22Rv1 (cell line): ENCODE measurements around the gene CRIP2.

ENCODE experiments used
- H3K27ac ChIP-seq: fragments of 450-650 bp; 2 replicates; pipeline ENCODE4 v1.5.1; 2017
- ZFX ChIP-seq: fragments of 450-650 bp; IDR thresholded peaks from 2 replicates; pipeline ENCODE4 v1.6.1; 2017; ENCODE audit warnings: antibody characterized with exemption, borderline replicate concordance
- TF ChIP-seq, protein P1 (sequence below): fragments of 450-650 bp; IDR thresholded peaks from 2 replicates; pipeline ENCODE4 v1.5.1; 2017; ENCODE audit warnings: mild to moderate bottlenecking

Gene CRIP2

DNA sequence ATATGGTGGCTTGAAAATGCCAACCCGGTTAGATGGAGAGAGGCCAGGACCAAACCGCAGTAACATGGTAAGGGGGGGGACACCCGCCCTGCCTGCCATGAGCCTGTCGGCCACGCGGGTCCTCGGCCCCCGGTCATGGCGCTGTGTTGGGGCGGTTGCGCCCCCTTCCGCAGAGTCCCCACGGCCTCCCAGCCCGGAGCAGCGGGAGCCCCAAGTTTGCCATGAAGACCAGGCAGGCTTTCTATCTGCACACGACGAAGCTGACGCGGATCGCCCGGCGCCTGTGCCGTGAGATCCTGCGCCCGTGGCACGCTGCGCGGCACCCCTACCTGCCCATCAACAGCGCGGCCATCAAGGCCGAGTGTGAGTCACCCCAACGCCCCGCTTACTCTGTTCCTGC lies 10.1 kb upstream of the CRIP2 start:
- TF ChIP-seq, protein P1, sequence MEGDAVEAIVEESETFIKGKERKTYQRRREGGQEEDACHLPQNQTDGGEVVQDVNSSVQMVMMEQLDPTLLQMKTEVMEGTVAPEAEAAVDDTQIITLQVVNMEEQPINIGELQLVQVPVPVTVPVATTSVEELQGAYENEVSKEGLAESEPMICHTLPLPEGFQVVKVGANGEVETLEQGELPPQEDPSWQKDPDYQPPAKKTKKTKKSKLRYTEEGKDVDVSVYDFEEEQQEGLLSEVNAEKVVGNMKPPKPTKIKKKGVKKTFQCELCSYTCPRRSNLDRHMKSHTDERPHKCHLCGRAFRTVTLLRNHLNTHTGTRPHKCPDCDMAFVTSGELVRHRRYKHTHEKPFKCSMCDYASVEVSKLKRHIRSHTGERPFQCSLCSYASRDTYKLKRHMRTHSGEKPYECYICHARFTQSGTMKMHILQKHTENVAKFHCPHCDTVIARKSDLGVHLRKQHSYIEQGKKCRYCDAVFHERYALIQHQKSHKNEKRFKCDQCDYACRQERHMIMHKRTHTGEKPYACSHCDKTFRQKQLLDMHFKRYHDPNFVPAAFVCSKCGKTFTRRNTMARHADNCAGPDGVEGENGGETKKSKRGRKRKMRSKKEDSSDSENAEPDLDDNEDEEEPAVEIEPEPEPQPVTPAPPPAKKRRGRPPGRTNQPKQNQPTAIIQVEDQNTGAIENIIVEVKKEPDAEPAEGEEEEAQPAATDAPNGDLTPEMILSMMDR: no peak
- no peak for TF ChIP-seq ZFX
- no peak overlapping the region for H3K27ac ChIP-seq

GRCh38 chr14:105465209-105466031 lies 9.2 kb upstream of the CRIP2 start:
- H3K27ac ChIP-seq: no peak overlapping the region
- no peak for TF ChIP-seq ZFX

- TF ChIP-seq, protein P1: no peak
- no peak for TF ChIP-seq ZFX
- peak overlapping the region; percentile 52 for H3K27ac ChIP-seq
Measured at GRCh38 chr14:105466531-105467248, 7.9 kb upstream of the CRIP2 start.

DNA sequence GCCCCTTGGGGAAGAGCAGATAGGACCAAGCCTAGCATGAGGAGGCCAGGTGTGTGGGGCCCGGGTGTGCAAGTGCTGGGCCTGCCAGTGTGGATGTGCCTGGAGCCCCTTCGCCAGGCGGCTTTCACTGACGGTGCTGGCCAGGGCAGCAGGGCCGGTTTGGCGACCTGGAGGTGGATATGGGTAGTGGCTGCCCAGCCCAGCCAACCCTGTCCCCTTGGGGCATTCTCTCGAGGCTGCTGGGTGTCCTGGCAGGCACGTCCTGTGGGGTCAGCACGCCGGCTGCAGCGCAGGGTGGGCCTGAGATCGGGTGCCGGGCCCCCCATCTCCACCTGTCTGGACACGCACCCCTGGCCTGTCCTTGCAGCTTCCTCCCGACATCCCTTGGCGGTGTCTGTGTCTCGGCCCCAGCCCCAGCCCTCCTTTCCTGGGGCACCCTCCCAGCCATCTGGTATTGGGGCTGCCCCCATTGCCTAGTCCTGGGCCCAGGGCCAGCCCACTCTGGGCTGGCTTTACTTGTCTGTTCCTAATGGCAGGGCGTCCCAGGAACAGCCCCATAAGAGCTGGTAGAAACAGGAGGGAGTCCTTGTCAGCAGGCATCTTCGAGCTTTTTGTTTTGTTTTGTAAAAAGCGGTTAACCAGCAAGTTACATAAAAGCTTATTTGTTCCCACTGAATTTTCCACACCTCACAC lies 7.2 kb upstream of the CRIP2 start:
- TF ChIP-seq, protein P1: no peak
- no peak for TF ChIP-seq ZFX
- H3K27ac ChIP-seq: peak overlapping the region; percentile 52

GRCh38 chr14:105467942-105468471 lies 6.6 kb upstream of the CRIP2 start:
- peak overlapping the region; percentile 52 for H3K27ac ChIP-seq
- no peak for TF ChIP-seq ZFX
- TF ChIP-seq, protein P1: no peak

- no peak for TF ChIP-seq ZFX
- TF ChIP-seq, protein P1: no peak
- H3K27ac ChIP-seq: peak overlapping the region; percentile 52
Measured at GRCh38 chr14:105468621-105469241, 5.9 kb upstream of the CRIP2 start.
